ENCODE results near the gene ATP10B. TPM values are rescaled to one million over a fixed set of nuclear protein-coding genes. Genes with fewer than 3 reads are reported as not detected.

The ATP10B gene
- total RNA-seq, 2 donors from 2014 or later, result 162 to 232 TPM

- no peak for TF ChIP-seq CTCF (IDR thresholded peaks at IDR 0.05)
- Histone ChIP-seq H3K27me3 (no peaks in the 10 kb centered on the region), H3K9me3 (no peaks in the 10 kb centered on the region), H3K4me1 (no peaks in the 10 kb centered on the region), H3K27ac (no peak overlapping the region), H3K36me3 (no peaks in the 10 kb centered on the region), H3K4me3 (no peak overlapping the region), H3K9ac (ENCODE audit: low read depth in 2 of 2, low read length in 2 of 2) (no peak overlapping the region)
- DNase-seq, result no peak
- intact Hi-C loops (cut with DNase I), result no loop called here
Observed at GRCh38 chr5:160547061-160547460, 304.9 kb downstream of the ATP10B start.

- no peak for TF ChIP-seq CTCF (IDR thresholded peaks at IDR 0.05)
- H3K36me3 ChIP-seq, result no peaks in the 10 kb centered on the region
- no peaks in the 10 kb centered on the region for H3K4me1 ChIP-seq
- H3K27ac ChIP-seq, result no peak overlapping the region
- no peak for DNase-seq
- H3K9me3 ChIP-seq, result no peaks in the 10 kb centered on the region
- no peaks in the 10 kb centered on the region for H3K27me3 ChIP-seq
- intact Hi-C loops (cut with DNase I), result no loop called here
- no peak overlapping the region for H3K9ac ChIP-seq (ENCODE audit: low read depth in 2 of 2, low read length in 2 of 2)
- H3K4me3 ChIP-seq, result no peak overlapping the region
Observed at GRCh38 chr5:160545832-160546231, 306.2 kb downstream of the ATP10B start.

DNA sequence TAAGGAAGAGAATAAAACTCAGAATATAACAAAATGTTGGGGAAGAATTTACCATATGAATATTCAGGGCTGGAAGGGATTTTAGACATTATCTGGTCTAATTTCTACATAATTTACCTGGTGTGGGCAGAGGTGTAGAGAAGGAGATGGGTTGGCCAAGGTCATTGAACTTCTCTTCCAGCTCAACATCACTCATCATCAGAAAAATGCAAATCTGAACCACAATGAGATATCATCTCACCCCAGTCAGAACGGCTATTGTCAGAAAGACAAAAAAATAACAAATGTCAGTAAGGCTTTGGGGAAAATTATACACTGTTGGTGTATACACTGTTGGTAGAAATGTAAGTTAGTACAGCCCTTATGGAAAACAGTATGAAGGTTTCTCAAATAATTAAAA, 308.6 kb downstream of the ATP10B start:
- intact Hi-C loops (cut with DNase I), result no loop called here
- Histone ChIP-seq H3K36me3 (no peaks in the 10 kb centered on the region), H3K9me3 (no peaks in the 10 kb centered on the region), H3K9ac (ENCODE audit: low read depth in 2 of 2, low read length in 2 of 2) (no peak overlapping the region), H3K4me3 (no peak overlapping the region), H3K4me1 (no peaks in the 10 kb centered on the region), H3K27me3 (no peaks in the 10 kb centered on the region), H3K27ac (no peak overlapping the region)
- no peak for DNase-seq
- no peak for TF ChIP-seq CTCF (IDR thresholded peaks at IDR 0.05)

DNA sequence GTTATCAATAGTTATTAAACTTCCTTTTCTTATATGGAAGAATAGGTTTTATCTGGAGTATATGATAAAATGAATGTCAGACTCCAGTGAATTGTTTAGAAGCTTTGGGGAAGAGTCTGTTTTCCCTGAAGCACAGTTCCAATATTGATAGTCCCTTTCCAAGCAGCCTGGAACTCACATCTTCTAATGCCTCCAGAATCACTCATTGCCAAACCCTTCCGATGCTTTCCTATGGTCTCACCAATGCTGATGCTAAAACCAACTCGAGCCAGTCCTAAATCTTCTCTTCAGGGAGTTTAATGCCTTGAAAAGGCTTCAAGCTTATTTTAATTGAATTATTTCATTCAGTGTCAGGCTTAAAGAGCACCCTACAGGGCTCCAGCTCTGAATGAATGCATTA, 309.2 kb downstream of the ATP10B start:
- Histone ChIP-seq H3K4me1 (no peaks in the 10 kb centered on the region), H3K27ac (no peak overlapping the region), H3K9ac (ENCODE audit: low read depth in 2 of 2, low read length in 2 of 2) (no peak overlapping the region), H3K4me3 (no peak overlapping the region), H3K9me3 (no peaks in the 10 kb centered on the region), H3K27me3 (no peaks in the 10 kb centered on the region), H3K36me3 (no peaks in the 10 kb centered on the region)
- DNase-seq, result no peak
- intact Hi-C loops (cut with DNase I), result no loop called here
- TF ChIP-seq CTCF (IDR thresholded peaks at IDR 0.05), result no peak

GRCh38 chr5:160542281-160542680, 309.7 kb downstream of the ATP10B start:
- TF ChIP-seq CTCF (IDR thresholded peaks at IDR 0.05), result no peak
- H3K9ac ChIP-seq (ENCODE audit: low read depth in 2 of 2, low read length in 2 of 2), result no peak overlapping the region
- no peaks in the 10 kb centered on the region for H3K4me1 ChIP-seq
- no peak for DNase-seq
- H3K27ac ChIP-seq, result no peak overlapping the region
- intact Hi-C loops (cut with DNase I), result no loop called here
- H3K27me3 ChIP-seq, result no peaks in the 10 kb centered on the region
- H3K9me3 ChIP-seq, result no peaks in the 10 kb centered on the region
- no peaks in the 10 kb centered on the region for H3K36me3 ChIP-seq
- no peak overlapping the region for H3K4me3 ChIP-seq

GRCh38 chr5:160539431-160539830, 312.6 kb downstream of the ATP10B start:
- Histone ChIP-seq H3K4me3 (no peak overlapping the region), H3K36me3 (no peaks in the 10 kb centered on the region), H3K27me3 (no peaks in the 10 kb centered on the region), H3K4me1 (no peaks in the 10 kb centered on the region), H3K27ac (no peak overlapping the region), H3K9ac (ENCODE audit: low read depth in 2 of 2, low read length in 2 of 2) (no peak overlapping the region), H3K9me3 (no peaks in the 10 kb centered on the region)
- no peak for TF ChIP-seq CTCF (IDR thresholded peaks at IDR 0.05)
- intact Hi-C loops (cut with DNase I), result no loop called here
- no peak for DNase-seq
